ENCODE results near the gene PLA2G2A.
"Not testable (repeated sequence)": the region's sequence is repeated elsewhere in the genome, so short reads cannot be mapped to it uniquely, and the experiment has no call there.

PLA2G2A gene

GRCh38 chr1:19973616-19974015 lies 5.8 kb downstream of the PLA2G2A start:
- no peak for DNase-seq (ENCODE audit: low spot score)

- no peak for DNase-seq (ENCODE audit: low spot score)
Observed at GRCh38 chr1:19971664-19972063, 7.8 kb downstream of the PLA2G2A start.

- DNase-seq (ENCODE audit: low spot score) = no peak
Observed at GRCh38 chr1:19969898-19970660, 9.3 kb downstream of the PLA2G2A start.

- DNase-seq (ENCODE audit: low spot score) = no peak
Observed at GRCh38 chr1:19967808-19968207, 11.6 kb downstream of the PLA2G2A start.

GRCh38 chr1:19964542-19964941 lies 14.9 kb downstream of the PLA2G2A start:
- DNase-seq (ENCODE audit: low spot score) = no peak

- no peak for DNase-seq (ENCODE audit: low spot score)
Observed at GRCh38 chr1:19963636-19964035, 15.8 kb downstream of the PLA2G2A start.

GRCh38 chr1:19960591-19960990 lies 18.8 kb downstream of the PLA2G2A start:
- no peak for DNase-seq (ENCODE audit: low spot score)

GRCh38 chr1:19957779-19958178 lies 21.6 kb downstream of the PLA2G2A start:
- no peak for DNase-seq (ENCODE audit: low spot score)

- DNase-seq (ENCODE audit: low spot score) = no peak
Observed at GRCh38 chr1:19955534-19956170, 23.8 kb downstream of the PLA2G2A start.

GRCh38 chr1:19954059-19954458 lies 25.4 kb downstream of the PLA2G2A start:
- DNase-seq (ENCODE audit: low spot score) = no peak

GRCh38 chr1:19949016-19949415 lies 30.4 kb downstream of the PLA2G2A start:
- no peak for DNase-seq (ENCODE audit: low spot score)

- DNase-seq (ENCODE audit: low spot score) = no peak
Observed at GRCh38 chr1:19946971-19947370, 32.4 kb downstream of the PLA2G2A start.

GRCh38 chr1:19946331-19946751 lies 33.1 kb downstream of the PLA2G2A start:
- DNase-seq (ENCODE audit: low spot score) = no peak

GRCh38 chr1:19945914-19946313 lies 33.5 kb downstream of the PLA2G2A start:
- DNase-seq (ENCODE audit: low spot score) = no peak

GRCh38 chr1:19942657-19943056 lies 36.8 kb downstream of the PLA2G2A start:
- no peak for DNase-seq (ENCODE audit: low spot score)

- DNase-seq (ENCODE audit: low spot score) = no peak
Observed at GRCh38 chr1:19942088-19942487, 37.3 kb downstream of the PLA2G2A start.

GRCh38 chr1:19941206-19941568 lies 38.2 kb downstream of the PLA2G2A start:
- DNase-seq (ENCODE audit: low spot score) = no peak

GRCh38 chr1:19940486-19941205 lies 38.8 kb downstream of the PLA2G2A start:
- no peak for DNase-seq (ENCODE audit: low spot score)

- no peak for DNase-seq (ENCODE audit: low spot score)
Observed at GRCh38 chr1:19938472-19938871, 40.9 kb downstream of the PLA2G2A start.

- no peak for DNase-seq (ENCODE audit: low spot score)
Observed at GRCh38 chr1:19936061-19936750, 43.2 kb downstream of the PLA2G2A start.

- DNase-seq (ENCODE audit: low spot score) = no peak
Observed at GRCh38 chr1:19934336-19934735, 45.1 kb downstream of the PLA2G2A start.

GRCh38 chr1:19932866-19933265 lies 46.6 kb downstream of the PLA2G2A start:
- DNase-seq (ENCODE audit: low spot score) = no peak

GRCh38 chr1:19927130-19927421 lies 52.3 kb downstream of the PLA2G2A start:
- not testable (repeated sequence) for DNase-seq (ENCODE audit: low spot score)
